Stimulated activated CD4-positive, alpha-beta T cell treated with anti-CD3 and anti-CD28 coated beads, Interleukin-2, amount 100 ng/mL, for 48 hours (primary cell): ENCODE data around the gene OR6B2.

ENCODE experiments used
- DNase-seq, 2 donors: peaks; one replicate each; pipeline ENCODE4 v3.0.0-alpha.2; 2020

OR6B2 gene

GRCh38 chr2:240037358-240037757, 7.1 kb upstream of the OR6B2 start:
- no peak for DNase-seq

DNA sequence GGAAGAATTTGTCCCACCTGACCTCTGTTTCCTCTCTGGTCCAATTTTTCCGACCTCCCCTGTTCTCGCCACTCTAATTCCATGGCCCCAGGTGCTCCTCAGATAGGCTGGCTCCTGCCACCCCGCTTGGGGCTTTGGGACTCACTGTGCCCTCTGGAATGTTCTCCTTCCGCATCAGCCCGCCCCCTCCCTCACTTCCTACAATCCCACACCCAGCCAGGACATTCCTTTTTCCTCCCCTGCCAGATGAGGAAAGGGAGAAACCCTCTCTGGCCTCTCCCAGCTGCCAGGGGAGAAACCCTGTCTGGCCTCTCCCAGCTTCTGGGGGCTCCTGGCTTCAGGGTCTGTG, 3.1 kb upstream of the OR6B2 start:
- DNase-seq: no peak

DNA sequence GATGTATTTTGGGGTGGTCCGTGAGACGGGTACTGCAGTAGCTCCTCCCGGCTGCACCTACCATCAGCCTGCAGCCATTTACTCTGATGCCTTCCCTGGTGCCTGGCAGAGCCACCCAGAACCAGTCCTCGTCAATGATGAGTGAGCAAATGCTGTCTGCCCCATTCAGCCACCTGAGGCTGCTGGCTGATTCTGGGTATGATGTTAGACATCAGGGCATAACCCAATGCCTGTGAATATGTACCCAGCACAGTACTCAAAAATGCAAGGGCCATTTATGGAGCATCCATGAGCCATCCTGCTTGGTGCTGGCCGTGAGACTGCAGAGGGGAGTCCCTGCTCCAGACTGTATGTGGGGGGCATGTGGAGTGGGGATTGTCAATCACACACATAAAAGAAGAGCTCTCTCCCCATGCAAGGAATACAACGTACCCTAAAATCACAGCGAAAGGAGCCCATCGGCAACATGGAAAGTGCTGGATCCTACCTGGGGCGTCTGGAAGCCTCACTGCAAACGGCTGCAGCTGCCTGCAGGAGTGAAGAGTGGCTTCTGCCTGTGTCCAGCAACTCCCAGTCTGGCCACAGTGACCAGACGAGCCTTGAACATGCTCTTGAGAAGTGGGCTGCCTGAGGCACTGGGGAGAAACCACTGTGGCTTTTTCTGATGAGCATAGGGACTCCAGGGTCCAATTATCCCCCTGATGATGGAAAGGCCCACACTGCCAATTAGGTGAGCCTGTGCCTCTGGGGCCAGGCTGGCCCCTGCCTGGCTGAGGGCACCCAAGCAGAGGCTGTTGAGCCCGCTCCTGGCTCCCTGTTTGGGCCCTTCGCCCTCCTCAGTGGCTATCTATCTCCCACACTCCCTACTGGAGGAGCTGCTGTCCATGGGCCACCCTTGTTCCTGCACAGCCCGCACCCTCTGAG, 2.4 kb upstream of the OR6B2 start:
- no peak for DNase-seq

- peak in 1 of 2 donors; percentile 7 for DNase-seq
Observed at GRCh38 chr2:240024766-240025165, 5.5 kb downstream of the OR6B2 start.

- no peak for DNase-seq
Observed at GRCh38 chr2:240023792-240024191, 6.4 kb downstream of the OR6B2 start.

- DNase-seq: peak; percentile 54 to 57
Observed at GRCh38 chr2:240021488-240022104, 8.6 kb downstream of the OR6B2 start.

DNA sequence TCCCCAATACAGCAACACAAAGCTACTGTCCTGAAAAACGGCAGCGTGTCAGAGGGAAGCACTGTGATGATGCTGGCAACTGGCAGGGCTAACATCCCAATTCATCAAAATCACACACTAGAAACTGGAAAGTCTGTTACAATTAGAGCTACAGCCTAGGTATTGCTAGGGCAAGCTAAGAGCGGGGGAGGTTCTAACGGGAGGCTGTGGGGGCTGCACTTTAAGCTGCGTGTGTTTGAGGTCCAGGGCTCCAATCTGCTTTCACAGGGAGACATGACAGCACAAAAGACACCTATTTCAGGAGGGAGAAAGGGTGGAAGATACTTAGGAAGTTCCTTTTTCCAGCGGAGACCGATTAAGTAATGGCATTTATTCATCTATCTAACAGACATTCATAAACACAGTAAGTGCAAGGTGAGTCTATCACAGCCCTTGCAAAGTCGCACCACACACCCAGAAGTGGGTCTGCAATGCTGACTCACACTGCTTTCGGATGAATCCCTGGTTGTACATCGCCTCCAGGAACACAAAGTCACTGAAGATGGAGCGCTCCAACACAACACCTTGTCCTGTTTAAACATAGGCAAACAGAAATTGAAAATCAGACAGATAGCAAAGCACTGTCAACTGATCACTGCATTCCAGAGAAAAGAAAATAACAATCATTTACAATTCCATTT, 12.0 kb downstream of the OR6B2 start:
- no peak for DNase-seq

DNA sequence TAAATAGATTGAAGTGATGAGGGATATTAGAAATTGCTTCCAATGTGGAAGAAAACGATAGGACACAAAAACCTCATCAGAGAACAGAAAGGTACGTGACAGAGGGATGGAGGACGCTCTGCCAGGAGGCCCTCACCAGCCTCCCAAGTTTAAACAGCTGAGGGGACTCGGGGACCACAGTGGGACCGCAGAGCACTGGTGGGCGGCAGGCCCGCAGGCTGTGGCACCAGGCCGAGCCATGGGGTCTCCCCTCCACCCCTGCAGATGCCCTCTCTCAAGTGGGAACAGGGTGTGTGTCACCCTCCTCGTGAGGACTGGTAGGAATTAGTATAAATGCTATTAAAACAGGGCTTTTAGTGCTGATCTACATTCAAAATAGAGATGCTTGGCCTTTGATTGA, 15.9 kb downstream of the OR6B2 start:
- DNase-seq: no peak

DNA sequence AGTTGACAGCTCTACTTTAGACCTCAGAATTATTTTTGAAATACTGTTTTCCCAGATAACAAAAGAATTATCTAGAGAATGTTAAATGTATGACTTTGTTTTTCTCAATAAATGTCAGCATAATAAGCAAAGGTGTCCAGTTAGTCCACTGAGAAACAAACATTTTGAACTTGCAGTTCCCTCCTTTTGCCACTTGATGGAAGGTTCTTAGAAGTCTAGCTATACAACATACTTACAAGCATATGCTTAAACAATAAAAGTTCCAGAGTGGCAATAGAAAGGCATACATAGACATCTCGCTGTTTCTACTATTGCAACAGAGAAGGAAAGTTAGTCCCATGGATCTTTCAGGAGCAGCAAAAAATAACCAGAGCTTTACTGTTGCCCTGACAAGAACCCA, 16.9 kb downstream of the OR6B2 start:
- DNase-seq: no peak

DNA sequence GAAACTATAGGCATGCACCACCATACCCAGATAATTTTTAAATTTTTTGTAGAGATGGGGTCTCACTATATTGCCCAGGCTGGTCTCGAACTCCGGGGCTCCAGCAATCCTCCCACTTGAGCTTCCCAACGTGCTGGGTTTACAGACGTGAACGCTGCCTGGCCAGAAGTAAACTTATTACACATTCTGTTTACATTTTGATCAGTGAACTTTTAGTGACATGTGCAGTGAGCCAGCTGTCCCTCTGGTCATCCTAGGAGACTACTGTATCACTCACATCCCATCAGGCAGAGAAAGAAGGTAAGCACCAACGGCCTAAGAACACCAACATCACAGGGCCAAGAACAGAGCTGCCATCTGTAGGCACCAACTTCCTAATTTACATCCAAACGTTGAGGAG, 27.2 kb downstream of the OR6B2 start:
- no peak for DNase-seq

GRCh38 chr2:240000671-240001070, 29.6 kb downstream of the OR6B2 start:
- no peak for DNase-seq

- no peak for DNase-seq
Observed at GRCh38 chr2:239997686-239998409, 32.4 kb downstream of the OR6B2 start.

DNA sequence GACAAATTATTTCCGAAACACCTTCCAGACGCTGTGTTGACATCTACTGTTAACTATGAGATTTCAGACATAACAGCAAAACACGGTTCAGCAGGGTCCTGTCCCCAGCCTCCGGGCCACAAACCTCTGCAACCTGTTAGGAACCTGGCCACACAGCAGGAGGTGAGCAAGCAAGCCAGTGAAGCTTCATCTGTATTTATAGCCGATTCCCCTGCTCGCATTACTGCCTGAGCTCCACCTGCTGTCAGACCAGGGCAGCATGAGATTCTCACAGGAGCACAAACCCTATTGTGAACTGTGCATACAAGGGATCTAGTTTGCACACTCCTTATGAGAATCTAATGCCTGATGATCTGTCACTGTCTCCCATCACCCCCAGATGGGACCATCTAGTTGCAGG, 36.1 kb downstream of the OR6B2 start:
- DNase-seq: no peak

DNA sequence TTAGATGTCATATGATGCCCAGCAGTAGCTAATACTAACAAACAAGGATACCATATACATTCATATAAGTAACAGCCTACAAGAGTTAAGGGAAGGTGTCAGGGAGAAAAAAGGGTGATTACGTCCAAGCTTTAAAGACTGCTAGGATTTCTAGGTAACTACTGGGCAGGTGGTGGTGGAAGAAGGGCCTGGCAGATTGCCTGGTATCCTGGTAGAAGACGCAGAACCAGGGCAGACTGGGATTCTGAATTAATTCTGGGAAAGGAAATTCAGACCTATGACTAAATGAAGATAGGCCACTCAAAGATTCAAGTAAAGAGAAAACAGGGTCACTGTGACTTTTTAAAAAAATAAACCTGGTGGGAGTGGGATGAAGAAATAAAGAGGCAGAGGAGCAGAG, 36.9 kb downstream of the OR6B2 start:
- DNase-seq: no peak

DNA sequence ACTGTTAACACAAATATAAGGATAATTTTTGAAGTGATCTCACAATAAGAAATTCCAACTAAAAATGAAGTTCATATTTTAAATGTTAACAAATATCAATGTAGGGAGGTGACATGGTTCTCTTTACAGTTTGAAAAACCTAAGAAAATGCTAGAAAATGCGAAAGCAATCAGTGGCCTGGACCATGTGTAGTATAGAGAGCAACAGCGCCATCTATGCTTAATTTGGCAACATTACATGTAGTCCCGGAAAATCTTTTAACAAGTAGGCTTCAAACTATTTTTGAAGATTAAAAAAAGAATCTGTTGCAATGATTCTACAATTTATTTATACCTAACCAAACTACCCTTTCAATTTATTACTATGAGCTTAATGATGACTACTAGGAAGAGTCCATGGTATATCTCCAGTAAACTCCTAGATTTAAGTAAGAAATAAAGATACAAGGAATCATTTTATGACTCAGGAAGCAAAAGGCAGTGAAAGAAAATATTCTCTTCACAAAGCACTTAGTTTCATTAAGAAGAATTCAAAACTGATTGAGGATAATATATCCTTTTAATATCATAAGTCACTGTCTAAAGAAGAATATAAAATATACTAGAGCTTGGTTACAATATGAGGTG, 38.4 kb downstream of the OR6B2 start:
- DNase-seq: peak in 1 of 2 donors; percentile 7

- no peak for DNase-seq
Observed at GRCh38 chr2:239990966-239991365, 39.3 kb downstream of the OR6B2 start.

DNA sequence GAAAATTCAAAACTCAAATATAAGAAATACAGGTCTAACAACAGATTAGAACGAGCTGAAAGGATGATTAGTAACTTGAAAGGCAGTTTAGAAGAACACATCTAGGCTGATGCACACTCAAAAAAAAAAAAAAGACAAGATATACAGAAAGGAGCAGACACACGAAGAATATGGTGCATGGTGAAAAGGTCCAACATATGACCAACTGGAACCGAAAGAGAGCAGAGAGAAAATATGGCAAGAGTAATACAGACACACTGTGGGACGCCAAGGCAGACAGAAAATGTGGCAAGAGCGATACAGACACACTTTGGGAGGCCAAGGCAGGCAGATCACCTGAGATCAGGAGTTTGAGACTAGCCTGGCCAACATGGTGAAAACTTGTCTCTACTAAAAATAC, 44.9 kb downstream of the OR6B2 start:
- DNase-seq: no peak

DNA sequence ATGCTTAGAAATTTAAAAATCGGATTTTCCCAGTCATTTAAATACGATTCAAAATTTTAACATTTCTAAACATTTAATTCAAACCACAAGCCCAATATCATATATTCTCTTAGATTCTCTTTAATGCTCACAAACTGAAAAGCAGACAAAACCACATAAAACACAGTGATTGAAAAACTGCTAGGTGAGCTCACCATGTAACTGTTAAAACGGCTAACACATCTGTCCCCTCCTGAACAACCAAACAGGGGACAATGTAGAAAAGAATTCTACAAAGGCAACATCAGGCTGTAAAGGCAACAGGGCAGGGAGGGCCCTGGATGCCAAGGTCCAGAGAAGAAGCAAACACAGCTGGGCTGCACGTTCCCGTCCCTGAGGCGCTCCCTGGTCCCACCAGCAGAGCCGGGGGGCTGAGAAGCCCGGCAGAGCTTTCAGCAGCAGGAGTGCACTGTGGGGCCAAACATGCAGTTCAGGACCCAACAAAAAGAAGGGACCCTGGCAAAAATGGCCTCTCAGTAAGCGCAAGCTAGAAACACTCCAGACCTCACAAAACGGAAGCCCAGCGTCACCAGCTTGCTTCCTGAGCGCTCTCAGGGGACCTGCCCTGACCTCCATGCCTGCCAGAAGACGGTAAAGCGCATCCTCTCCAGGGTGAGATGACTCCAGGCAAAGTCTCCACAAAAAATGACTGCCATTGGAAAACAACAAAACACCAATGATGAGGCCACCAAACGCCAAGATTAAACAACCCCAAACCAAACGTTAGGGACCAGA, 45.6 kb downstream of the OR6B2 start:
- no peak for DNase-seq

DNA sequence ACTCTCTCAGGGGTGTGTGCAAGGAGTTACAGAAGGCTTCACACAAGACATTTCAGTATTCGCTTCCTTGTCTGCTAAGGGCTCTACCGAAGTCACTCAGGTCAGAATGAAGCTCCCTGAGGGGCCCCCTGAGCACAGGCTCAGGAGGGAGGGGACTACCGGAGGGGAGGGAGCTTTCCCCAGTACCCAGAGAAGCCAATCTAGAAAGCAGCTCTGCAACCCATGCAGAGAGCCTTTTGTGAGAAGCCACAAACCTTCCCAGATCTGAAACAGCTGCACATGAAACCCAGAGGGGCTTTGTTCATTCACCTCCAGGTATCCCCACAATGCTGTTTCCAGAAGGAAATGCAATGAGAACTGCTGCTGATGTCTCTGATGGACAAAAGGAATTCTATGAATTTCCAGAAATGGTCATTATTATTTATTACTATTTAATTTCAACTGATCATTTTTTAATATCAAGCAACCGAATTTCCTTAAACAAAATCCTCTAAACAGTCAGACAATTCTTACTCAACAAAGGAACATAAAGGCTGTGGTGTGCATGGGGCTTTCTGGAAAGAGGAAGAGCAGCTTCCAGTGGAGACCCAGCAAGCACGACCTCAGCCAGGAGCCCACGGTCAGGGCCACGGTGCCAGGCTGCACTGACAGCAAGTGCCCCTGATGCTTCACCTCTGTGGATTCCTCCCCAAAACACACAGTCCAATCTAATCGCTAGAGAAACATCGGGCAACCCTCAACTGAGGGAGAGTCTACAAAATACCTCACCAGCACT, 47.0 kb downstream of the OR6B2 start:
- DNase-seq: no peak
